Kidney (tissue), 14 donors: ENCODE measurements around the gene TRPC4. TPM values are rescaled to one million over a fixed set of nuclear protein-coding genes. Genes with fewer than 3 reads are reported as not detected.

ENCODE experiments used
- DNase-seq, 5 donors: peaks; one replicate each; pipeline ENCODE4 v3.0.0-alpha.2; 2013 to 2020
- FAIRE-seq: peaks from 2 replicates; lab custom pipeline; 2012; peaks lifted over from hg19 to GRCh38; lab: Jason Lieb, UNC
- H3K27ac ChIP-seq, 2 donors: one replicate each; pipeline ENCODE4 v1.7.0; 2013; ENCODE audit warnings: low read depth in 2 of 2, low read length in 2 of 2, inconsistent platforms in 1 of 2
- H3K27me3 ChIP-seq: one replicate; pipeline ENCODE4 v1.7.1; 2013; ENCODE audit warnings: low read length, inconsistent platforms; ENCODE audit not compliant: control insufficient read depth, insufficient read depth
- H3K36me3 ChIP-seq, 3 donors: one replicate each; pipeline versions ENCODE4 v1.7.0 to v1.7.1; 2013; ENCODE audit warnings: low read length in 3 of 3, control low read depth in 1 of 3, inconsistent platforms in 1 of 3; ENCODE audit not compliant: insufficient read depth in 3 of 3, control insufficient read depth in 2 of 3
- H3K4me1 ChIP-seq, 3 donors: one replicate each; pipeline versions ENCODE4 v1.7.0 to v1.7.1; 2013; ENCODE audit warnings: low read length in 3 of 3, inconsistent platforms in 1 of 3, low read depth in 1 of 3; ENCODE audit not compliant: control insufficient read depth in 2 of 3, insufficient read depth in 2 of 3
- H3K4me3 ChIP-seq, 3 donors: one replicate each; pipeline versions ENCODE4 v1.7.0 to v1.8.1; 2013; ENCODE audit warnings: low read length in 3 of 3, control low read depth in 1 of 3, inconsistent platforms in 1 of 3
- H3K9ac ChIP-seq, 3 donors: one replicate each; pipeline versions ENCODE4 v1.7.0 to v1.7.1; 2013; ENCODE audit warnings: low read length in 3 of 3, control low read depth in 1 of 3, inconsistent platforms in 1 of 3
- H3K9me3 ChIP-seq, 3 donors: one replicate each; pipeline versions ENCODE4 v1.7.0 to v1.7.1; 2013; ENCODE audit warnings: low read length in 3 of 3, control low read depth in 1 of 3, inconsistent platforms in 1 of 3; ENCODE audit not compliant: control insufficient read depth in 2 of 3, insufficient read depth in 1 of 3
- intact Hi-C: fragments of 100-400 bp; cut with DNase I; formaldehyde crosslinking; loops from one replicate; pipeline ENCODE4 v1.11.1; 2022
- polyA plus RNA-seq: library from polyadenylated mRNA; stranded (reverse); fragments of 350-450 nt; fragmentation: Illumina TruSeq; extraction: RNeasy Lipid Tissue Mini Kit (QIAGEN cat#74804); gene quantifications from one replicate; pipeline ENCODE4 v1.2.3, GENCODE V29; 2014; ENCODE audit warnings: low read depth, low replicate concordance; ENCODE audit not compliant: insufficient read depth
- total RNA-seq: library from RNA; stranded (reverse); fragmentation: NEBNext Ultra II Directional; extraction: Animal tissue kit (Norgen Biotek cat#: 25700); gene quantifications from one replicate; pipeline ENCODE4 v1.2.1, GENCODE V29; 2021
- TF ChIP-seq, protein P1 (sequence below): IDR thresholded peaks from 3 replicates; pipeline ENCODE4 v1.5.1; 2012; ENCODE audit warnings: mild to moderate bottlenecking, moderate library complexity, borderline replicate concordance; ENCODE audit not compliant: insufficient read depth; ENCODE audit errors: extremely low read depth
- donor health status: control.
- donor health status: control.
- donor health status: control.
- donor health status: control.
- donor health status: control.
- donor health status: DM: yes; HTN: yes; CAD: no.
- donor health status: Normal renal cell carcinoma (clear cell type).

The TRPC4 gene
- total and polyA plus RNA-seq, 2 donors from 2014 or later, result 0.62 to 2.9 TPM

DNA sequence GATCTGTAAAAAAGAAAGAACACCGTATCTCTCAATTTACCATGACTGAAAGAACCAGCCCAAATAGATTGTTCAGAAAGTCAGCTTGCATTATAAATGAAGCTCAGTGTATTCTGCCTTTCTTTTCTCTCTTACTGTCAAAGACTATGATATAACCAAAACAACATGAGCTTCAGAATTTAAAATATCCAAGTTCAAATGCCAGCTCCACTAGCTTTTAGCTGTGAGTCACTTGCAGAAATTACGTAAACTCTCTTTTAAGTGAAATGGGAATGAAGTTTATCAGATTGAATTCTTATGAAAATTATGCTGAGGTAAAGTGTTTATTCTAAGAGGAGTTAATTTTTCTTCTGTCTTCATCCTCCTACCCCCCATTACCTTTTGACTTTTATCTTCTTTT is 251.0 kb downstream of the TRPC4 start:
- no peaks in the 10 kb centered on the region for H3K9me3 ChIP-seq
- no peaks in the 10 kb centered on the region for H3K36me3 ChIP-seq
- DNase-seq, result no peak
- H3K9ac ChIP-seq, result no peak overlapping the region
- H3K4me1 ChIP-seq, result no peaks in the 10 kb centered on the region
- no peak overlapping the region for H3K4me3 ChIP-seq
- FAIRE-seq, result no peak
- H3K27ac ChIP-seq, result no peak overlapping the region
- intact Hi-C loops, result no loop called here
- H3K27me3 ChIP-seq, result no peaks in the 10 kb centered on the region
- TF ChIP-seq, protein P1, sequence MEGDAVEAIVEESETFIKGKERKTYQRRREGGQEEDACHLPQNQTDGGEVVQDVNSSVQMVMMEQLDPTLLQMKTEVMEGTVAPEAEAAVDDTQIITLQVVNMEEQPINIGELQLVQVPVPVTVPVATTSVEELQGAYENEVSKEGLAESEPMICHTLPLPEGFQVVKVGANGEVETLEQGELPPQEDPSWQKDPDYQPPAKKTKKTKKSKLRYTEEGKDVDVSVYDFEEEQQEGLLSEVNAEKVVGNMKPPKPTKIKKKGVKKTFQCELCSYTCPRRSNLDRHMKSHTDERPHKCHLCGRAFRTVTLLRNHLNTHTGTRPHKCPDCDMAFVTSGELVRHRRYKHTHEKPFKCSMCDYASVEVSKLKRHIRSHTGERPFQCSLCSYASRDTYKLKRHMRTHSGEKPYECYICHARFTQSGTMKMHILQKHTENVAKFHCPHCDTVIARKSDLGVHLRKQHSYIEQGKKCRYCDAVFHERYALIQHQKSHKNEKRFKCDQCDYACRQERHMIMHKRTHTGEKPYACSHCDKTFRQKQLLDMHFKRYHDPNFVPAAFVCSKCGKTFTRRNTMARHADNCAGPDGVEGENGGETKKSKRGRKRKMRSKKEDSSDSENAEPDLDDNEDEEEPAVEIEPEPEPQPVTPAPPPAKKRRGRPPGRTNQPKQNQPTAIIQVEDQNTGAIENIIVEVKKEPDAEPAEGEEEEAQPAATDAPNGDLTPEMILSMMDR, result no peak

DNA sequence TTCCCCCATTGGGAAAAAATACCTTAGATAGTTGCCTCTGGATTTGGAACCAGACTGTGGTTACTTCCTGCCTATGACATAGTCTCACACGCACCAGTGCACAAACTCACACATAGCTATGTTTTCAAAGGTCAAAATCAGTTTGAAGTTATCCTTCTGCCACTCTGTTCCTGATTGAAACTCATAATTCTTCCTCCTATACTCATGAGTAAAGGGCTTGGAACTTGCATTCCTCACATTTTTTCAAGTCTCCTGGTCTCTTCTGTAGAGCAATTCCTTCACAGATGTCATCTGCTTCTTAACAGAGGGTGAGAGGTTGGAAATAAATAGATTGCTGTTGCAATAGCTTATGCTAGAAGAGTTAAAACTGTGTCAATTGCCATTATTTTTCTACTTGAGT is 252.4 kb downstream of the TRPC4 start:
- TF ChIP-seq, protein P1, result no peak
- FAIRE-seq, result no peak
- H3K27me3 ChIP-seq, result no peaks in the 10 kb centered on the region
- no peaks in the 10 kb centered on the region for H3K4me1 ChIP-seq
- DNase-seq, result peak in 2 of 5 donors; percentile 24 to 50
- no peak overlapping the region for H3K4me3 ChIP-seq
- no peak overlapping the region for H3K27ac ChIP-seq
- no peaks in the 10 kb centered on the region for H3K36me3 ChIP-seq
- H3K9me3 ChIP-seq, result no peaks in the 10 kb centered on the region
- intact Hi-C loops, result no loop called here
- H3K9ac ChIP-seq, result no peak overlapping the region

DNA sequence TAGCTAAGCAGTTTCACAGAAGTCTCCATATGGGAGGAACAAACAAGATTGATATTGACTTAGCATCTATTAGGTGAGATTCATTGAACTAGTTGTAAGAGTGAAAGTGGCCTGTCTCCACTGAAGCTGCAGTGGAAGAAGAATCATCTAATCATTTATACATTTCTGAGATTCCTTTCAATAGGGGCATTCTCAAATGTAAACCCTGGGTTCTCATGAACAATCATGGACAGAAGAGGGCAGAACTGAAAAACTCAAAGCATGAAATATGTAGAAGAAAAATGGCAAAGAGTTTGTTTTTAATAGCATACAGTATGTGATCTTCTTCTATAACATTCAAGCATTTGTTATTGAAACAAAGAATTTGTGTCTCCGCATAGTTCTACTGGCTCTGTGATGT is 253.4 kb downstream of the TRPC4 start:
- Histone ChIP-seq H3K36me3 (no peaks in the 10 kb centered on the region), H3K4me3 (no peak overlapping the region), H3K4me1 (no peaks in the 10 kb centered on the region), H3K9me3 (no peaks in the 10 kb centered on the region), H3K27me3 (no peaks in the 10 kb centered on the region), H3K9ac (no peak overlapping the region), H3K27ac (no peak overlapping the region)
- DNase-seq, result no peak
- TF ChIP-seq, protein P1, result no peak
- intact Hi-C loops, result no loop called here
- FAIRE-seq, result no peak

DNA sequence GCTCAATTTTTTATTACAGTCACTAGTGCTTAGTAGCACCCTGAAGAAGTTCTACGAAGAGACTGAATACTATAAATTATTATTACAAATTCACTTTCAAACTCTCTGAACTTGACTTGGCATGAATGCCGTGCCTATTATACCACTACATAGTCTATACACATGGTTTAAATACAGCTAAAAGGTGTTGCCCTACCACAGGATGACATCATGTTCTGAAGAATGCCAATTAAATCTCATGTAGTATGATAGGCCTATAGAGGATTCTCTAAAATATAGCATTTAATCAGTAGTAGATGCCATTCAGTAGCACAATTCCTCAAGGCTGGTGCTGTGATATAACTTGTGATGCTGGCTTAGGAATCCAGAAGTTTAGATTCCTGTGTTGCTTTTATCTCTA is 254.3 kb downstream of the TRPC4 start:
- Histone ChIP-seq H3K36me3 (no peaks in the 10 kb centered on the region), H3K4me1 (no peaks in the 10 kb centered on the region), H3K27me3 (no peaks in the 10 kb centered on the region), H3K27ac (no peak overlapping the region), H3K9ac (no peak overlapping the region), H3K9me3 (no peaks in the 10 kb centered on the region), H3K4me3 (no peak overlapping the region)
- FAIRE-seq, result no peak
- intact Hi-C loops, result no loop called here
- TF ChIP-seq, protein P1, result no peak
- DNase-seq, result no peak
